Stimulated activated CD8-positive, alpha-beta memory T cell treated with anti-CD3 and anti-CD28 coated beads, Interleukin-4, amount 100 ng/mL, for 24 hours (primary cell): ENCODE measurements around the gene SENP3.
A peak's percentile ranks its signal among the peaks of the same experiment; 100 is the strongest.
"Not testable (repeated sequence)": the region's sequence is repeated elsewhere in the genome, so short reads cannot be mapped to it uniquely, and the experiment has no call there.

Experiments used
- DNase-seq: peaks from one replicate; pipeline ENCODE4 v3.0.0-alpha.2; 2020; ENCODE audit warnings: low read depth

Gene SENP3

GRCh38 chr17:7597561-7597960, 35.8 kb downstream of the SENP3 start:
- DNase-seq = not testable (repeated sequence)

- no peak for DNase-seq
Measured at GRCh38 chr17:7606280-7606679, 44.6 kb downstream of the SENP3 start.

- DNase-seq = no peak
Measured at GRCh38 chr17:7610641-7611040, 48.9 kb downstream of the SENP3 start.

GRCh38 chr17:7611635-7612293, 50.0 kb downstream of the SENP3 start:
- no peak for DNase-seq

GRCh38 chr17:7612294-7612640, 50.5 kb downstream of the SENP3 start:
- no peak for DNase-seq

- DNase-seq = no peak
Measured at GRCh38 chr17:7613769-7614424, 52.2 kb downstream of the SENP3 start.

- DNase-seq = peak; percentile 99
Measured at GRCh38 chr17:7614425-7615264, 52.9 kb downstream of the SENP3 start, which contains the start of gene FXR2. FXR2 (minus strand) TSS chr17:7614897; CDS start chr17:7614532, 365 bp downstream.

- no peak for DNase-seq
Measured at GRCh38 chr17:7615265-7615747, 53.6 kb downstream of the SENP3 start.

GRCh38 chr17:7618608-7619007, 56.9 kb downstream of the SENP3 start:
- DNase-seq = no peak

GRCh38 chr17:7620835-7621234, 59.1 kb downstream of the SENP3 start:
- DNase-seq = no peak
